HL-60/S4 (cell line): ENCODE measurements around the gene UCKL1.
"Not testable (repeated sequence)": the region's sequence is repeated elsewhere in the genome, so short reads cannot be mapped to it uniquely, and the experiment has no call there.

ENCODE experiments used
- in situ Hi-C: fragments of 300-500 bp; cut with MboI; formaldehyde crosslinking; loops from 2 replicates; pipeline ENCODE4 v1.14.3; 2022; ENCODE audit warnings: low sequenced_read_pairs

UCKL1 gene

GRCh38 chr20:63924241-63924640 is 32.0 kb downstream of the UCKL1 start:
- in situ Hi-C loops, result no loop called here

GRCh38 chr20:63923651-63924050 is 32.6 kb downstream of the UCKL1 start:
- in situ Hi-C loops, result no loop called here

GRCh38 chr20:63920226-63920625 is 36.0 kb downstream of the UCKL1 start:
- in situ Hi-C loops, result no loop called here

GRCh38 chr20:63919130-63919529 is 37.1 kb downstream of the UCKL1 start:
- in situ Hi-C loops, result no loop called here

GRCh38 chr20:63917811-63918210 is 38.4 kb downstream of the UCKL1 start:
- in situ Hi-C loops, result no loop called here

GRCh38 chr20:63916371-63916939 is 39.8 kb downstream of the UCKL1 start:
- in situ Hi-C loops, result not testable (repeated sequence)

GRCh38 chr20:63915471-63915870 is 40.7 kb downstream of the UCKL1 start:
- in situ Hi-C loops, result no loop called here

GRCh38 chr20:63913768-63914167 is 42.4 kb downstream of the UCKL1 start:
- in situ Hi-C loops, result no loop called here

- in situ Hi-C loops, result no loop called here
Measured at GRCh38 chr20:63911176-63911575, 45.0 kb downstream of the UCKL1 start.

GRCh38 chr20:63908008-63908682 is 48.1 kb downstream of the UCKL1 start:
- in situ Hi-C loops, result no loop called here

- in situ Hi-C loops, result no loop called here
Measured at GRCh38 chr20:63903796-63904561, 52.2 kb downstream of the UCKL1 start.

GRCh38 chr20:63900413-63900812 is 55.8 kb downstream of the UCKL1 start:
- in situ Hi-C loops, result no loop called here

GRCh38 chr20:63898882-63899558 is 57.2 kb downstream of the UCKL1 start:
- in situ Hi-C loops, result no loop called here

- in situ Hi-C loops, result no loop called here
Measured at GRCh38 chr20:63897978-63898561, 58.1 kb downstream of the UCKL1 start.

GRCh38 chr20:63896264-63897105 is 59.7 kb downstream of the UCKL1 start:
- in situ Hi-C loops, result no loop called here

GRCh38 chr20:63895952-63896263 is 60.3 kb downstream of the UCKL1 start:
- in situ Hi-C loops, result no loop called here

- in situ Hi-C loops, result no loop called here
Measured at GRCh38 chr20:63895202-63895951, 60.8 kb downstream of the UCKL1 start.

GRCh38 chr20:63894358-63895201 is 61.6 kb downstream of the UCKL1 start, which contains the start of gene DNAJC5:
Gene DNAJC5 (plus strand): TSS chr20:63895126. CDS start chr20:63928346, 33,220 bp downstream.
- in situ Hi-C loops, result no loop called here

- in situ Hi-C loops, result no loop called here
Measured at GRCh38 chr20:63893999-63894357, 62.2 kb downstream of the UCKL1 start.
